GM04504 (cell line): ENCODE results near the gene RAD9A.
"Not testable (repeated sequence)": the region's sequence is repeated elsewhere in the genome, so short reads cannot be mapped to it uniquely, and the experiment has no call there.

Source experiments
- DNase-seq: peaks from one replicate; pipeline ENCODE4 v3.0.0-alpha.2; 2012; ENCODE audit warnings: low read depth

Gene RAD9A

DNA sequence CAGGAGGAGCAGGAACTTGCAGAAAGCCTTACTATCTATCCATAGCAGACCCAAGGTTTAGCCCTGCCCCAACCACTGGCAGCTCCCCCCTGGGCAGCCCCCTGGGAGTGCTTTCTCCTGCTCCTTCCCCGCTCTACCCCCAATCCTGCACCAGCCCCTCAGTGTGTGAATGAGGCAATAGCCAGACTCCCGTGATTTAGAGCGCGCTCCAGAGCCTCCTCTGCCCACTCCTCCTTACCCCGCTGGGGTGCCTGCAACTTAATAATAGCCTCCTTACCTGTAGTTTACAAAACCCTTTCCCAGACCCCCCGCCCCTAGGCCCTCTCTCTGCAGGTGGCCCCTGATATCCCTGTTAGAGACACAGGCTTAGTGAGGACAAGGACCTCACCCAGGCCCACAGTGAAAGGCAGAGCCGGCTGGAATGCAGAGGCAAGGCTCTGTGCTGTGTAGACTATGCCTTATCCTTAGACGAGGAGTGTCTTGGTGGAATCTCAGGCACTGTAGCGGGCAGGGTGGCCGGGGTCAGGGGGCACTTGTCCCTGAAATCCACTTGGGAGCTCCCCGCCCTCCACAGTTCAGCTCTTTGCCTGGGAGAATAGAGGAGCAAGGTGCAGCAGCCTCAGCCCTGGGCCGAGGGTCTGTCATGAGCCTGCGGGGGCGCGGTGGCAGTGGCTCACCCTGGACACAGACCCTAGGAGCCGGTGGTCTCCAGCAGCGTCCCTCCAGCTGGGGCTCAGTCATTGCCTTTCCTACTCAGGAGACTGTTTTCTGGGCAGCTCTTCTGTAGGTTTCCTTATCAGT is 19.4 kb downstream of the RAD9A start:
- DNase-seq, result no peak

DNA sequence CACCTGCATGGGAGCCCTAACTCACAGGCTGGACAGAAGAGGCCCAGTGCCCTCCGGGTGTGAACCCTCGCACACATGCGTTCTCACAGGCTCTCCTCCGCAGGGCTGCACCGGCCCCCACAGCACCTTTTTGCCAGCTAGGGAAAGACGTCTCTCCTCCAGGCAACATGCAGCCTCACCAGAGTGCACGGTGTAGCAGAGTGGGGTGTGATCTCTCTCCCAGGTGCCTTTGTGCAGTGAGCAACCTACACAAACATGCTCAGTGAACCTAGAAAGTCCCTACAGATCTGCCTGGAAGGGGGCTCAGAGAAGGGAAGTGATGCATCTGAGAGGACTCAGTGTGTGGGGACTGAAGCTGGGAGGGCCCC is 20.0 kb downstream of the RAD9A start:
- DNase-seq, result no peak

DNA sequence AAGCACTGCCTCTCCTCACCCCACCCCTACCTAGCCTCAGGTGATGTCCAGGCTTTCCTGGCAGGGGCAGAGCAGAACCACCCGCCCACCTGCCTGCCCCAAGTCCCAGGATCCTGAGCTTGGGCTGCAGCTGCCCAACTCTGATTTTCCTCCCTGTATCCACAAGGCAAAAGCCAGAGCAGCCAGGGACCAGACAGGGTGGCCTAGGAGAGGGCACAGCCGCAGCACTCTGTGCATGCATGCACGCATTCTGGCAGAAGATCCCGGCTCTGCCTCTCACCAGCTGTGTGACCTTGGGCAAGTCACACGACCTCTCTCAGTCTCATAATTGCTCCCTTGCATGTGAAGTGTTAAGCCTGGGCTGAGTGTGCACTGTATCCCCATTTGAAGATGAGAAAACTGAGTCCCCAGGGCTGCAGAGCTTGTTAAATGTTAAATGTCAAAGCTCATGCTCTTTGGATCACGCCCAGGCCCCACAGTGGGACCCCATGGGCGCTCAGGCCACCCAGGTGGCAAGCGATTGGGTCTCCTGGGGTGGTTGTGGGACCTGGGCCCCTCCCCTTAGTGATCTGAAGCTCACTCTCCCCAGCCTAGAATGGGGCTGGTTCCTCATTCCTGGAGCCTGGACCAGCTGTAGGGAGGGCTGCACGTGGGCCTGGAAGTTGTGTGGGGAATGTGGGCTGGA is 20.9 kb downstream of the RAD9A start:
- DNase-seq, result no peak

DNA sequence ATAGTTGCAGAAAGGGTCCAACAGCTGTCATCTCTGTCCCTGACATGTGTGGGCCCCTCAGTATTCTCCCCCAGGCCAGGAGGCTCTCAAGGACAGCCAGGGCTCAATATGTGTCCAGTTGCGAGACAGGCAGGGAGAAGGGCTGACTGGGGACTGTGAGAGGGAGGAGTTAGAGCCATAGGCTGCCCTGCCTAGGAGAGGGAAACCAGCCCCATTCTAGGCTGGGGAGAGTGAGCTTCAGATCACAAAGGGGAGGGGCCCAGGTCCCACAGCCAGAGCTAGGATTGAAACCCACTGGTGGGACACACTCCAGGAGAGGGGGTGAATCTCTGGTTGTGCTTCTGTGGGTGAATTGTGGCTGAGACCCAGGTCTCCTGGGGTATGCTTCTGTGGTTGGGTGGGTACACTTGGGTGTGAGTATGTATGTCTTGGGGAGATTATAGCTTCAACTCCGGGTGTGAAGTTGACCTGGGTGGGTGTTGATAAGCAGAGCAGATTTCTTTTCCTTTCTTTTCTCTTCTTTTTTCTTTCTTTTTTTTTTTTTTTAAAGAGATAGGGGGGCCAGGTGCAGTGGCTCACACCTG is 21.6 kb downstream of the RAD9A start:
- DNase-seq, result no peak

DNA sequence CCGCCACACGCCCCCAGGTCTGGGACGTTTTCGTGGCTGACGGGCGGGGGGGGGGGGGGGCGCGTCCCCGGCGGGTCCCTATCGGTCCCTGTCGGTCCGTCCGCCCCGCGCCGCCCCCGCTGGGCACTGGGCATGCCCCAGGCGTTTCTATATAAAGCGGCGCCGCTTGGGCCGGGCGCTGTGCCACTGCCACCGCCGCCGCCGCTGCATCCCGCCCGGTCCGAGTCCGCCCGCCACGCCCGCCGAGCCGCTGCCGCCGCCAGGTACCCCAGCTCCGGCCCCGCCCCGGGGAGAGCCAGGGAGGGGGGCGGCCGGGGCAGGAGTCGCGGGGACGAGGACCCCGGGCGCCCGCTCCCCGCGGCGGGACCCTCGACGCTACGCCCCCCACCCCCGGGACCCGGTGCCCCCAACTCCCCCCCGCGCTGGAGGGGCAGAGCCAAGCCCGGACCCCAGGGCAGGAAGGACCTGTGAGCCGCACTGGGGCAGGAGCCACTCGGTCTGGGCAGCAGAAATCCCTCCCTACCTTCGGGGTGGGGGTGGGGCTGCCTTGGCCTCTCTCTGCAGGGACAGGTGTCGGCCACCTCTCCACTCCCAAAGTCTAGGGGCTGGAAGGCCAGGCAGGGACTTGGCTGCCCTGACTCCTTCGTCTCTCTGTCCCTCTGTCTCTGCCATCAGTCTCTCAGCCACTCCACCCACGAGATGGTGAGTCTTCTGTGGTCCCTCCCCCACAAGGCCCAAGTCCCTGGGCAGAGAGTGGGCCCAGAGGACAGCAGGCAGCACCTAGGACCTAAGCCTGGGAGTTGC is 23.9 kb downstream of the RAD9A start, which contains the start of gene CARNS1:
CARNS1 (plus strand) TSS at position 178 of the 804 bp plus-strand sequence; CDS start at position 700, 522 bp downstream.
- no peak for DNase-seq

DNA sequence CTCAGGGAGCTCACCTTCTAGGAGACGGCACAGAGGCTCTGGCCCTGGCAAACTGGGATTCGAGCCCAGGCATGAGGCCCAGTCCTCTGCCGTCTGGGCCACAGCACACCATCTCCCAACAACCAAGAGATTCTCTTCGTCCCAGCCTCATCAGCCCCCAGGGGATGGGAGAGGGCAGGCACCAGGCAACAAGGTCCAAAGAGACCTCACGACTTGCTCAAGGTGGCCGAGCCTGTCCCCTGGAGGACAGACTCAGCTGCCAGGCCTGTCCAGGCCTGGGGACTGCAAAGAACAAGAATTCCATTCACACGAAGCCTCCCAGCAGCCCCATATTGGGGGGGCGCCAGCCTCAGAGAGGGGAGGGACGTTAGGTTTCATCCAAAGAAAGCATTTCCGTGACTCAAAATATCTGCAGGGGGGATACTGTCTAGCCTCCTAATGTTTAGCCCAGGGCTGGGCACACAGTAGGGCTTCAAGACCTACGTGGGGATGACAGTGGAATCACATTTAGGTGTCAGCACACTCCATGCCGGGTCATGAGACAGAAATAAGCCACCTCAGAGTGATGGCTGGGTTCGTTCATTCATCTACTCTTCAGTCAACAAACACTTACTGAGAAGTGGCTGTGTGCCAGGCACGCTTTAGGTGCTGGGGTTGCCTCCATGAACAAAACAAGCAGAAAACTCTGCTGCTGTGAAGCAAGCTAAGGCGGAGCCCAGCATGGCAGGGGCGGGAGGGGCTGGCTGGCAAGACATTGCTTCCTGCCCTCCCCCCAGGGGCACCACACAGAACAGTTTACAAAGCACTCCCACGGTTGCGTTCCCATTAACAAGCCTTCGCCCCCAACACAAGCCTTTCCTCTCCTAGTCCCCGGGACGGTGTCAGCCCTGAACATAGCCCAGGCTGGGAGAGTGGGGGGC is 24.9 kb downstream of the RAD9A start:
- DNase-seq, result no peak

DNA sequence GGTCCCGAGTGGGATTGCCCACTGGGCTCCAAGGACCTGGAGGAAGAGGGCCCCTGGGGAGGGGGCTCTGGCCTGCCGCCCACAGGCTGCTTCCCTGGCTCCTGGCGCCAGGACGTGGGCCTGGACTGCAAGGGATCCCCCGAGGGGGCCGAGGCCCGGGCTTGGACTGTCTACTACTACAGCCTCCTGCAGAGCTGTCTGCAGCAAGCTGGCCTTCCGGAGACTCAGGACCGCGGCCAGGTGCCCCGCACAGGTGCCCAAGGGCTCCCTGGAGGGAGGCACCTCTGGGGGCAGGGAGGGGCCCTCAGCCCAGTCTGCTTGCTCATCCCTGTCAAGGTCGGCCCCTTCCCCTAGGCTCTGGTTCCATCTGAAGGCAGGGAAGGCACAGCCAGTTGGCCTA is 25.6 kb downstream of the RAD9A start:
- DNase-seq, result no peak

DNA sequence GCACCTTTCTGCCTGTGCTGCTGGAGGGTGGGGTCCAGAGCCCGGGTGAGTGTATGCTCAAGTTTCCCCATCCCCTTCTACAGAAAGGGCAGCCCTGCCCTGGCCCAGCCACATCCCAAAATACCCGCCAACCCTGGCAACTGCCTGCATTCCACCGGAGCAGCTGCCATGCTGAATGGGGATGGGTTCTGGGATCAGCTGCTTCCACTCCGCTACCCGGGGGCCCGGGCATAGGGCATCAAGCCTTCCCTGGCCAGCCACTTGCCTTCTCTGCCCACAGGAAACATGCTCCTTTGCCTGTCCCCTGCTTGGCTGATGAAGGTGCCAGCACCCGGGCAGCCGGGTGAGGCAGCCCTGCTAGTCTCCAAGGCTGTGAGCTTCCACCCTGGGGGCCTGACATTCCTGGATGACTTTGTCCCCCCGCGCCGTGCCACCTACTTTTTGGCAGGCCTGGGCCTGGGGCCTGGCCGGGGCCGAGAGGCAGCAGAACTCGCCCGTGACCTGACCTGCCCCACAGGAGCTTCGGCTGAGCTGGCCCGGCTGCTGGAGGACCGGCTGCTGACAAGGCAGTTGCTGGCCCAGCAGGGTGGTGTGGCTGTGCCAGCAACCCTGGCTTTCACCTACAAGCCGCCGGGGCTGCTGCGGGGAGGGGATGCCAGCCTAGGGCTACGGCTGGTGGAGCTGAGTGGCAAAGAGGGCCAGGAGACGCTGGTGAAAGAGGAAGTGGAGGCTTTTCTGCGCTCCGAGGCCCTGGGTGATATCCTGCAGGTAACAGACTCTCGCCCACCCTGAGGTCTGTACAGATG is 26.9 kb downstream of the RAD9A start:
- no peak for DNase-seq

DNA sequence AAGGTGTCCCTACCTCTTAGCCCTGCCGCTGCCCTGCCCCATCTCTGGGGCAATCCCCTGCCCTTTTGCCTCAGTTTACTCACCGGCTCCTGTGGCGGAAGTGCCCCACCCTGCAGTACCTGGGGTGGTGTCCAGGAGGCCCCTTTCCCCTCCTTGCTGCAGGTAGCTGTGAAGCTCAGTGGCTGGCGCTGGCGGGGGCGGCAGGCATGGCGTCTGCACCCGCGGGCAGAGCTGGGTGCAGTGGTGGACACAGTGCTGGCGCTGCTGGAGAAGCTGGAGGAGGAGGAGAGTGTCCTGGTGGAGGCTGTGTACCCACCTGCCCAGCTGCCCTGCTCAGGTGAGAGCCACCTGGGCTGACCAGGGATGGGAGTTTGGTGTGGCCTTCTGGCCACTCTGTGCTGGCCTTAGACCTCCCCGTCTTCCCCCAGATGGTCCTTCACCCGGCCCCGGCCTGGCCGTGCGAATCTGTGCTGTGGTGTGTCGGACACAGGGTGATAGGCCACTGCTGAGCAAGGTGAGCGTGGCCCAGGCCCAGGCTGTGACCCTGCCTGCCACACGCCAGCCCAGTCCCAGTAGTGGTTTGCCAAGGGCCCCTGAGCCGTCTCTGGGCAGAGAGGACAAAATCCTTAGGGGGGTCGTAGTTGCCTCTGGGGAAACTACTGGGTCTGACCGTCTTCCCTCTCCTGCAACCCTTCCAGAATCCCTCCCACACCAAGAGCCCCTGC is 27.7 kb downstream of the RAD9A start:
- no peak for DNase-seq

DNA sequence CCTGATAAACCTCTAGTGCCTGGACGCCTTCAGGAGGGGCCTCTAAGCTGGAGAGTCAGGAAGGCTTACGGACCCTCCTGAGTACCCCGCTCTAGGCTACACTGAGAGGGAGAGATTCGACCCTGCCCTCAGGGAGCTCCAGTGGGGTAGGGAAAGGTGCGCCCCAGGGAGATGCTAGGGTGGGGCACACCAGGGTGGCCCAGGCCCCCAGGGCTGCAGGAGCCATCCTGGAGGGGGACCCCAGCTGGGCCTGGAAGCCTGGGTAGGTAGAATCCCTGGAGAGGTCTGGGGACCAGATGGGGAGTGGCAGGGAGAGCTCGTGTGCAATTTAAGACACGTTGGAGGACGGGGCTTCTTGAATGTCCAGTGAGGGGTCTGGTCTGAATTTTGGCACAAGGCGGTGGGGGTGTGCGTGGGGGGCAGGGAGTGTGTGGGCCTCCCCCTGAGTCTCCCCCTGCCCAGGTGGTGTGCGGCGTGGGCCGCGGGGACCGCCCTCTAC is 28.4 kb downstream of the RAD9A start:
- DNase-seq, result no peak

DNA sequence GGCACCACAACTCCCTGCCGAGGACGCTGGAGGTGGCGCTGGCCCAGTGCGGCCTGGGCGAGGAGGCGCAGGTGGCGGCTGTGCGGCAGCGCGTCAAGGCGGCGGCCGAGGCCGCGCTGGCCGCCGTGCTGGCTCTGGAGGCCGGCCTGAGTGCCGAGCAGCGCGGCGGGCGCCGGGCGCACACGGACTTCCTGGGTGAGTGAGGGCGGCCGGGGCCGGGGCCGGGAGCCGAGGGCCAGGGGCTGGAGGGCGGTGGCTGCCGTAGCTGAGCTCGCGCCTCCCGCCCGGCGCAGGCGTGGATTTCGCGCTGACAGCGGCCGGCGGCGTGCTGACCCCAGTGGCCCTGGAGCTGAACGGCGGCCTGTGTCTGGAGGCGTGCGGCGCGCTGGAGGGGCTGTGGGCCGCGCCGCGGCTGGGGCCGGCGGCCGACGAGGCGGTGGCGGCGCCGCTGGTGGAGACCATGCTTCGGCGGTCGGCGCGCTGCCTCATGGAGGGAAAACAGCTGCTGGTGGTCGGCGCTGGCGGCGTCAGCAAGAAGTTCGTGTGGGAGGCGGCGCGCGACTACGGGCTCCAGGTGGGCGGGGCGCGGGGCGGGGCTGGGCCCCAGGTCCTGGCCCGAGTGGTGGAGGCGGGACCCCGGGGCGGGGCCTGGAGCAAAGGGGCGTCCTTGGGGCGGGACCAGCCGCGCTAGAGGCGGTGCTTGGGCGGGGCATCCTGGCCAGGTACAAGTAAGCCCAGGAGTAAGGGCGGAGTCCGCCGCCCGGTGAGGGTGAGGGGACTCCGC is 29.1 kb downstream of the RAD9A start:
- DNase-seq, result peak; percentile 72

DNA sequence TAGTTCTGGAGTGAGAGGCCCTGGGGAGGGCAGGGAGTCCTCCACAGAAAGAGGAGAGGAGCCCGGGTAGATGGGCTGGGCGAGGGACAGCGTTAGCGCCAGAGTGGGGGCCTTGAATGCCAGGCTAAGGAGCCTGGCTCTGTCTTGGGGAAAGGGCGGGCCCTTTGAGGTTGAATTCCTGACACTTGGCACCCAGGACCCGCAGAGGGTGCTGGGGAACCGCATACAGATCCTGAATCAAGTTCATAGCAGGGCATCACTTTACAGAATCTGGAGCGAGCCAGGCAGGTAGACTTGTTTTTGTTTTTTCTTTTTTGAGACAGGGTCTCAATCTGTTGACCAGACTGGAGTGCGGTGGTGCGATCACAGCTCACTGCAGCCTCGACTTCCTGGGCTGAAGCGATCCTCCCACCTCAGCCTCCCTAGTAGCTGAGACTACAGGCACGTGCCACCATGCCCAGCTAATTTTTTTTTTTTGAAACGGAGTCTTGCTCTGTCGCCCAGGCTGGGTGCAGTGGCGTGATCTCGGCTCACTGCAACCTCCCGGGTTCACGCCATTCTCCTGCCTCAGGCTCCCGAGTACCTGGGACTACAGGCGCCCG is 29.7 kb downstream of the RAD9A start:
- DNase-seq, result no peak

DNA sequence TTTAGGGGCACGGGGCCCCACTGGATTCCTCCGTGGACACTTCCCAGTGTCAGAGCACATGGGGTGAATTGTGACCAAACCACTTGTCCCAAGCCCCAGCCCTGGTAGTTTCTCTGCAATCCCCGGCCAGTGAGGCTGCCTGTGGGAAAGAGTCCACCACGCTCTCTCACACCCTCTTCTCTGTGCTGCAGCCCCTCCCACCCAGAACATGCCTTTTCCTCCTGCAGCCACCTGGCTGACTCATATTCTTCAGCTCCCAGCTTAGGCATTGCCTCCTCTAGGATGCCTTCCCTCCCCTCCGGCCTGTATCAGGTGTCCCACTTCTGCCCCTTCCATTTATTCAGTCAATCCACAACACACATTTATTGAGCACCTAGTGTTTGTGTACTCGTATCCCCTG is 31.1 kb downstream of the RAD9A start:
- no peak for DNase-seq

DNA sequence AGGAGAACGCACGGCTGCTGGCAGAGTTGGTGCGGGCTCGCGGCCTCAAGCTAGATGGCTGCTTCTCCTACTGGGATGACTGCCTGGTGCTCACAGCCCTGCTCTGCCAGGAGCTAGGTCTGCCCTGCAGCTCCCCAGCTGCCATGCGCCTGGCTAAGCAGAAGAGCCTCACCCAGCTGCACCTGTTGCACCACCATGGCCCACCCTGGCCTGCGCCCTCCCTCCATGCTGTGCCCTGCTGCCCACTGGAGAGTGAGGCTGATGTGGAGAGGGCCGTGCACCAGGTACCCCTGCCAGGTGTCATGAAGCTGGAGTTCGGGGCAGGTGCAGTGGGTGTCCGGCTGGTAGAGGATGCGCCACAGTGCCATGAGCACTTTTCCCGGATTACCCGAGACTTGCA is 31.7 kb downstream of the RAD9A start:
- DNase-seq, result no peak

DNA sequence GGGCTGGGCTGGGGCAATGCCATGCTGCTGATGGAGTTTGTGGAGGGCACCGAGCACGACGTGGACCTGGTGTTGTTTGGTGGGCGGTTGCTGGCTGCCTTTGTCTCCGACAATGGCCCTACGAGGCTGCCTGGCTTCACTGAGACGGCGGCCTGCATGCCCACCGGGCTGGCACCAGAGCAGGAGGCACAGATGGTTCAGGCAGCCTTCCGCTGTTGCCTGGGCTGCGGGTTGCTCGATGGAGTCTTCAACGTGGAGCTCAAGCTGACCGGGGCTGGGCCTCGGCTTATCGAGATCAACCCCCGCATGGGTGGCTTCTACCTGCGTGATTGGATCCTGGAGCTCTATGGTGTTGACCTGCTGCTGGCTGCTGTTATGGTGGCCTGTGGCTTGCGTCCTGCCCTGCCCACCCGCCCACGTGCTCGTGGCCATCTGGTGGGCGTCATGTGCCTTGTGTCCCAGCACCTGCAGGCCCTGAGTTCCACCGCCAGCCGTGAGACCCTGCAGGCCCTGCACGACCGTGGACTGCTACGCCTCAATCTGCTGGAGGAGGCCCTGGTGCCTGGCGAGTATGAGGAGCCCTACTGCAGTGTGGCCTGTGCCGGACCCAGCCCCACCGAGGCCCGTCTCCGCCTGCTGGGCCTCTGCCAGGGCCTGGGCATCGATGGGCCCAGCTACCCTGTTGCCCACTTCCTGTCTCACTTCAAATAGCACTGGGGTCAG is 32.3 kb downstream of the RAD9A start:
- no peak for DNase-seq

DNA sequence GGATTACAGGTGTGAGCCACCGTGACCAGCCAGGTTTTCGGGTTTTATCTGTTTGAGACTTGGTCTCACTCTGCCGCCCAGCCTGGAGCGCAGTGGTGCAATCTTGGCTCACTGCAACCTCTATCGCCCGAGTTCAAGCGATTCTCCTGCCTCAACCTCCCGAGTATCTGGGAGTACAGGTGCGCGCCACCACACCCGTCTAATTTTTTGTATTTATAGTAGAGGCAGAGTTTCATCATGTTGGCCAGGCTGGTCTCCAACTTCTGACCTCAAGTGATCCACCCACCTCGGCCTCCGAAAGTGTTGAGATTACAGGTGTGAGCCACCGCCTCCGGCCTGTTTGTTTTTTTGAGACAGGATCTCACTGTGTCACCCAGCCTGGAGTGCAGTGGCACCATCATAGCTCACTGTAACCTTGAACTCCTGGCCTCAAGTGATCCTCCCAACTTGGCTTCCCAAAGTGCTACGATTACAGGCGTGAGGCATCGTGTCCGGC is 35.6 kb downstream of the RAD9A start:
- DNase-seq, result not testable (repeated sequence)
